Measurements from ENCODE around the gene PLCL1. TPM values are rescaled to one million over a fixed set of nuclear protein-coding genes. Genes with fewer than 3 reads are reported as not detected.
"Not testable (repeated sequence)": the region's sequence is repeated elsewhere in the genome, so short reads cannot be mapped to it uniquely, and the experiment has no call there.

PLCL1 gene
- total RNA-seq, 2 experiments from 2014 or later: 0.20 to 0.26 TPM

GRCh38 chr2:198012025-198012424, 207.6 kb downstream of the PLCL1 start:
- CTCF ChIA-PET: no interaction called here
- H3K9me3 Mint-ChIP-seq (ENCODE audit: low read depth): peaks cover 4% of the 10 kb centered on the region
- H3K27ac Mint-ChIP-seq: no peak overlapping the region
- no peaks in the 10 kb centered on the region for H3K27me3 Mint-ChIP-seq
- H3K36me3 Mint-ChIP-seq: peaks cover 2% of the 10 kb centered on the region
- no peak for ATAC-seq
- no peak overlapping the region for H3K4me3 Mint-ChIP-seq
- peaks cover 3% of the 10 kb centered on the region for H3K4me1 Mint-ChIP-seq
- DNase-seq: no peak

- CTCF ChIA-PET: no interaction called here
- Mint-ChIP-seq H3K9me3 (ENCODE audit: low read depth) (peaks cover 7% of the 10 kb centered on the region), H3K27ac (no peak overlapping the region), H3K36me3 (no peaks in the 10 kb centered on the region), H3K4me1 (no peaks in the 10 kb centered on the region), H3K27me3 (no peaks in the 10 kb centered on the region), H3K4me3 (no peak overlapping the region)
- DNase-seq (no peak), ATAC-seq (no peak)
These were observed 211.8 kb downstream of the PLCL1 start for GRCh38 chr2:198016243-198016642.

GRCh38 chr2:198017068-198017467, 212.7 kb downstream of the PLCL1 start:
- Mint-ChIP-seq H3K27ac (no peak overlapping the region), H3K9me3 (ENCODE audit: low read depth) (peaks cover 4% of the 10 kb centered on the region), H3K4me3 (no peak overlapping the region), H3K4me1 (no peaks in the 10 kb centered on the region), H3K27me3 (no peaks in the 10 kb centered on the region), H3K36me3 (no peaks in the 10 kb centered on the region)
- ATAC-seq: no peak
- no peak for DNase-seq
- CTCF ChIA-PET: no interaction called here

- Mint-ChIP-seq H3K9me3 (ENCODE audit: low read depth) (no peaks in the 10 kb centered on the region), H3K4me3 (no peak overlapping the region), H3K27me3 (no peaks in the 10 kb centered on the region), H3K27ac (no peak overlapping the region), H3K36me3 (no peaks in the 10 kb centered on the region), H3K4me1 (no peaks in the 10 kb centered on the region)
- CTCF ChIA-PET: no interaction called here
- ATAC-seq: no peak
- DNase-seq: no peak
These were observed 224.6 kb downstream of the PLCL1 start for GRCh38 chr2:198028955-198029354.

GRCh38 chr2:198029576-198029975, 225.2 kb downstream of the PLCL1 start:
- H3K27ac Mint-ChIP-seq; H3K4me3 Mint-ChIP-seq; CTCF ChIA-PET; H3K36me3 Mint-ChIP-seq; H3K9me3 Mint-ChIP-seq (ENCODE audit: low read depth); H3K4me1 Mint-ChIP-seq; H3K27me3 Mint-ChIP-seq; DNase-seq; ATAC-seq: not testable (repeated sequence)

- H3K36me3 Mint-ChIP-seq: no peaks in the 10 kb centered on the region
- CTCF ChIA-PET: no interaction called here
- no peak overlapping the region for H3K4me3 Mint-ChIP-seq
These were observed 229.2 kb downstream of the PLCL1 start for GRCh38 chr2:198033626-198034025.

GRCh38 chr2:198036029-198036879, 231.9 kb downstream of the PLCL1 start:
- no peak for DNase-seq
- H3K27ac Mint-ChIP-seq: no peak overlapping the region
- H3K27me3 Mint-ChIP-seq: peaks cover 4% of the 10 kb centered on the region
- H3K36me3 Mint-ChIP-seq: no peaks in the 10 kb centered on the region
- CTCF ChIA-PET: no interaction called here
- H3K9me3 Mint-ChIP-seq (ENCODE audit: low read depth): no peaks in the 10 kb centered on the region
- no peak for ATAC-seq
- no peak overlapping the region for H3K4me3 Mint-ChIP-seq
- no peaks in the 10 kb centered on the region for H3K4me1 Mint-ChIP-seq

More at GRCh38 chr2:198033626-198034025, 229.2 kb downstream of the PLCL1 start:
- ATAC-seq (no peak), DNase-seq (no peak)
- Mint-ChIP-seq H3K4me1 (no peaks in the 10 kb centered on the region), H3K27me3 (peaks cover 4% of the 10 kb centered on the region), H3K27ac (no peak overlapping the region), H3K9me3 (ENCODE audit: low read depth) (no peaks in the 10 kb centered on the region)

- Mint-ChIP-seq H3K27ac (no peak overlapping the region), H3K36me3 (no peaks in the 10 kb centered on the region), H3K4me1 (peaks cover 6% of the 10 kb centered on the region), H3K27me3 (no peaks in the 10 kb centered on the region), H3K9me3 (ENCODE audit: low read depth) (no peaks in the 10 kb centered on the region), H3K4me3 (no peak overlapping the region)
- ATAC-seq (no peak), DNase-seq (no peak)
- CTCF ChIA-PET: no interaction called here
These were observed 236.4 kb downstream of the PLCL1 start for GRCh38 chr2:198040835-198041234.

GRCh38 chr2:198042189-198042588, 237.8 kb downstream of the PLCL1 start:
- no peak overlapping the region for H3K27ac Mint-ChIP-seq
- H3K27me3 Mint-ChIP-seq: no peaks in the 10 kb centered on the region
- H3K4me1 Mint-ChIP-seq: peaks cover 6% of the 10 kb centered on the region
- peak; percentile 33 for ATAC-seq
- H3K36me3 Mint-ChIP-seq: no peaks in the 10 kb centered on the region
- no peak overlapping the region for H3K4me3 Mint-ChIP-seq
- DNase-seq: no peak
- peaks cover 2% of the 10 kb centered on the region for H3K9me3 Mint-ChIP-seq (ENCODE audit: low read depth)
- CTCF ChIA-PET: no interaction called here

GRCh38 chr2:198044777-198045176, 240.4 kb downstream of the PLCL1 start:
- no peak overlapping the region for H3K4me3 Mint-ChIP-seq
- H3K9me3 Mint-ChIP-seq (ENCODE audit: low read depth): peaks cover 2% of the 10 kb centered on the region
- no peaks in the 10 kb centered on the region for H3K27me3 Mint-ChIP-seq
- no peak overlapping the region for H3K27ac Mint-ChIP-seq
- peaks cover 6% of the 10 kb centered on the region for H3K4me1 Mint-ChIP-seq
- H3K36me3 Mint-ChIP-seq: no peaks in the 10 kb centered on the region
- CTCF ChIA-PET: no interaction called here
- DNase-seq (no peak), ATAC-seq (peak; percentile 45)

GRCh38 chr2:198045227-198045626, 240.8 kb downstream of the PLCL1 start:
- peaks cover 2% of the 10 kb centered on the region for H3K9me3 Mint-ChIP-seq (ENCODE audit: low read depth)
- no peaks in the 10 kb centered on the region for H3K27me3 Mint-ChIP-seq
- H3K4me3 Mint-ChIP-seq: no peak overlapping the region
- no peaks in the 10 kb centered on the region for H3K36me3 Mint-ChIP-seq
- H3K4me1 Mint-ChIP-seq: peaks cover 6% of the 10 kb centered on the region
- H3K27ac Mint-ChIP-seq: no peak overlapping the region
- ATAC-seq (no peak), DNase-seq (no peak)
- CTCF ChIA-PET: no interaction called here

- no peaks in the 10 kb centered on the region for H3K36me3 Mint-ChIP-seq
- H3K4me1 Mint-ChIP-seq: no peaks in the 10 kb centered on the region
- no peaks in the 10 kb centered on the region for H3K27me3 Mint-ChIP-seq
- DNase-seq (no peak), ATAC-seq (no peak)
- CTCF ChIA-PET: no interaction called here
- no peak overlapping the region for H3K4me3 Mint-ChIP-seq
- H3K9me3 Mint-ChIP-seq (ENCODE audit: low read depth): no peaks in the 10 kb centered on the region
- H3K27ac Mint-ChIP-seq: no peak overlapping the region
These were observed 248.3 kb downstream of the PLCL1 start for GRCh38 chr2:198052741-198053140.

- Mint-ChIP-seq H3K4me3 (no peak overlapping the region), H3K27ac (no peak overlapping the region), H3K27me3 (no peaks in the 10 kb centered on the region), H3K36me3 (no peaks in the 10 kb centered on the region), H3K4me1 (no peaks in the 10 kb centered on the region), H3K9me3 (ENCODE audit: low read depth) (no peaks in the 10 kb centered on the region)
- no peak for ATAC-seq
- CTCF ChIA-PET: no interaction called here
- DNase-seq: no peak
These were observed 248.8 kb downstream of the PLCL1 start for GRCh38 chr2:198053148-198053547.

GRCh38 chr2:198053776-198054175, 249.4 kb downstream of the PLCL1 start:
- no peaks in the 10 kb centered on the region for H3K9me3 Mint-ChIP-seq (ENCODE audit: low read depth)
- no peaks in the 10 kb centered on the region for H3K36me3 Mint-ChIP-seq
- no peaks in the 10 kb centered on the region for H3K4me1 Mint-ChIP-seq
- ATAC-seq (no peak), DNase-seq (no peak)
- no peak overlapping the region for H3K4me3 Mint-ChIP-seq
- CTCF ChIA-PET: no interaction called here
- H3K27me3 Mint-ChIP-seq: no peaks in the 10 kb centered on the region
- no peak overlapping the region for H3K27ac Mint-ChIP-seq

All from activated CD8-positive, alpha-beta memory T cell treated with anti-CD3 and anti-CD28 coated beads, Interleukin-2, amount 10 ng/mL, durations not matched to agents 7 days and 5 days (primary cell).